Muscle of leg (tissue), 11 donors: ENCODE data around the gene MBLAC1. TPM values are rescaled to one million over a fixed set of nuclear protein-coding genes. Genes with fewer than 3 reads are reported as not detected.
"Not testable (repeated sequence)": the region's sequence is repeated elsewhere in the genome, so short reads cannot be mapped to it uniquely, and the experiment has no call there.

Source experiments
- DNase-seq: peaks from one replicate; pipeline ENCODE4 v3.0.0; 2013
- H3K27ac ChIP-seq: one replicate; pipeline ENCODE4 v1.5.1; 2013; ENCODE audit warnings: mild to moderate bottlenecking, low read length, control low read depth
- H3K27me3 ChIP-seq: one replicate; pipeline ENCODE4 v1.6.1; 2013; ENCODE audit warnings: low read length; ENCODE audit not compliant: control insufficient read depth, insufficient read depth
- H3K36me3 ChIP-seq: one replicate; pipeline ENCODE4 v1.6.1; 2013; ENCODE audit warnings: low read length; ENCODE audit not compliant: control insufficient read depth, insufficient read depth
- H3K4me1 ChIP-seq: one replicate; pipeline ENCODE4 v1.6.1; 2013; ENCODE audit warnings: low read length; ENCODE audit not compliant: control insufficient read depth, insufficient read depth
- H3K4me3 ChIP-seq: one replicate; pipeline ENCODE4 v1.5.1; 2013; ENCODE audit warnings: low read length, control low read depth
- H3K9me3 ChIP-seq: replicated peaks from 2 replicates; pipeline ENCODE4 v1.6.1; 2013; ENCODE audit warnings: low read depth, low read length; ENCODE audit not compliant: control insufficient read depth
- WGBS: methylation state at CpG from one replicate; pipeline ENCODE4 v1.1.5; 2013; ENCODE audit warnings: missing lambda C conversion rate; ENCODE audit not compliant: insufficient coverage; 5-methylcytosine and 5-hydroxymethylcytosine counted together
- polyA plus RNA-seq, 8 donors: library from polyadenylated mRNA; unstranded; fragments of 120-200 nt; gene quantifications; one replicate each; pipeline versions ENCODE4 v1.2.1 to v1.2.3, GENCODE V29; 2013; ENCODE audit warnings: inconsistent platforms in 1 of 8, low replicate concordance in 1 of 8; ENCODE audit not compliant: insufficient read length in 8 of 8, insufficient read depth in 1 of 8
- total RNA-seq: library from RNA; stranded (reverse); fragments of 120-200 nt; gene quantifications from one replicate; pipeline ENCODE4 v1.2.4, GENCODE V29; 2013

The MBLAC1 gene
- total and polyA plus RNA-seq, 9 donors = 1.2 to 2.3 (median 1.4) TPM

DNA sequence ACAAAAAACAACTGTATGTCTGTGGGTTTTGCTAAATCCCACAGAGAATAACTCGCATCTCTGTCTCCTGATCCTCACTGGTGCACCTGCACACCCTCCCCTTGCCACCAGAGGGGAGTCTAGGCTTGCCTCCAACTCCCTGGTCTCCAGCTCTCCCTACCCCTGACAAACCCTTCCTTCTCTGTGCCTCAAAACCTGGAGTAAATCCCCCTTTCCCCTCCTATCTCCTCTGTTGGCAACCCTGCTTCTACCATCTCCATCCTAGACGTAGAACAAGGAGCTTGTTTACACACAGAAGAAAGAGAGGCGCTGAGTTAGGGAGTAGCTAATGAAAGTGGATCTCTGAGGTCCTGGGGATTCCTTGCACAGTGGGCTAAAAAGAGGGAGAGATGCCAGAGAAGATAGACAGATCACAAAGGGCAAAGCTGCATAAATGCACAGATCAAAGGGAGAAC is 6.0 kb downstream of the MBLAC1 start:
- DNase-seq = peak; percentile 70
- Histone ChIP-seq H3K27ac (no peak overlapping the region), H3K4me1 (peaks cover 14% of the 10 kb centered on the region), H3K36me3 (no peaks in the 10 kb centered on the region), H3K9me3 (no peaks in the 10 kb centered on the region), H3K4me3 (no peak overlapping the region), H3K27me3 (peaks cover 2% of the 10 kb centered on the region)
- 10% methylated on average over 2 of the region's 3 CpGs for WGBS

DNA sequence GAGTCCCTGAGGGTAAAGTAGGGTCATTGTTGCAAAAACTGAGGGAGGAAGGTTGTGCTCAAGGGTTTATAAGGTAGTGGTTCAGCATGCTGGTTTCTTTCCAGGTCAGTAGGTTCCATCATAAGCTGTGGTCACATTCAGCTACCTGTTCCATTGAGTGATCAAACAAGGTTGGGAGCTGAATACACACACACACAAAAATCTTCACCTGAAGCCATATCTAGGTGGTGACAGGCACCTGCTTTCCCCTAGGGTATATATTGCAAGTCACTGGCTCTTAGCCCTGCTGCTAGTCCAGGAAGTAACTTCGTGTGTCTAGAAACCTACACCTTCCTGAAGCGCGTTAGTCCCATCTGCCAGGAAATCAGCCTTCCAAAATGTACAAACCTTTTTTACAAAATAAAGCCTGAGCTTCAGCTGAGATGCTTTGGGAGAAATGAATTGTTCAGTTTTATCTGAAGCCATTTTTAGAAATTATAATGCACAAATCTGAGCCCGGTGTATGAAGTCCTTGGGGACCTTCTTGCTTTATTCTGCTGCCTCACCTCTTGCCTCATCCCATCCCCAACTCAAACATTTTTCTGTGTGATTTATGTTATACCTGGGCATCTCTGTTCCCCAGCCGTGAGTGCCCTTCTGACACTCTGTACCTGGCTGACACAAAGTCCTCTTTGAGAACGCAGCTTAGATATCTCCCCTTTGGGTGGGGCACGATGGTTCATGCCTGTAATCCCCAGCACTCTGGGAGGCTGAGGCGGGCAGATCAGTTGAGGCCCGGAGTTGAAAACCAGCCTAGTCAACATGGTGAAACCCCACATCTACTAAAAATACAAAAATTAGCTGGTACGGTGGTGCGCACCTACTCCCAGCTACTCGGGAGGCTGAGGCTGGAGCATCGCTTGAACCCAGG is 11.3 kb downstream of the MBLAC1 start:
- Histone ChIP-seq H3K4me1 (no peaks in the 10 kb centered on the region), H3K27ac (no peak overlapping the region), H3K27me3 (peaks cover 2% of the 10 kb centered on the region), H3K9me3 (no peaks in the 10 kb centered on the region), H3K4me3 (no peak overlapping the region), H3K36me3 (no peaks in the 10 kb centered on the region)
- DNase-seq = no peak
- WGBS = 79% methylated on average over 3 of the region's 13 CpGs

DNA sequence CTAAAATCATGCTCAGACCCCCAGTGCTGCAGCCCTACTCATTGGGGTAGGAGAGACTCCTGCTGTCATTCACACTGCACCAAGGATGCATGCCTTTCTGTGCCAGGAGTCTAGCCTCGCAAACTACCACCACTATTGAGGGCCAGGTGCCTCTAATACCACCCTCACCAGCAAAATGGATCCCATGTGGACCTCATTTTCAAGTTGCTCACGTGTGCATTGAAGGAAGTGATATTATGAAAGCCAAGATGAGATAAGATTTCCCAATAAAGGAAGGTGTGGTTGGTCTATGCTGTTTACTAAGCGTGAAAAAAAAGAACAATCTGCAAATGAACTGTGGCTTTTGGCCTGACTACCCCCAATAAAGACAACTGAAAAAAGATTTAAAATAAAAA is 14.8 kb downstream of the MBLAC1 start:
- Histone ChIP-seq H3K27ac (no peak overlapping the region), H3K4me1 (no peaks in the 10 kb centered on the region), H3K36me3 (no peaks in the 10 kb centered on the region), H3K4me3 (no peak overlapping the region), H3K9me3 (no peaks in the 10 kb centered on the region), H3K27me3 (peaks cover 2% of the 10 kb centered on the region)
- DNase-seq = no peak
- no CpG with 5 or more reads among the region's 3 CpGs for WGBS

DNA sequence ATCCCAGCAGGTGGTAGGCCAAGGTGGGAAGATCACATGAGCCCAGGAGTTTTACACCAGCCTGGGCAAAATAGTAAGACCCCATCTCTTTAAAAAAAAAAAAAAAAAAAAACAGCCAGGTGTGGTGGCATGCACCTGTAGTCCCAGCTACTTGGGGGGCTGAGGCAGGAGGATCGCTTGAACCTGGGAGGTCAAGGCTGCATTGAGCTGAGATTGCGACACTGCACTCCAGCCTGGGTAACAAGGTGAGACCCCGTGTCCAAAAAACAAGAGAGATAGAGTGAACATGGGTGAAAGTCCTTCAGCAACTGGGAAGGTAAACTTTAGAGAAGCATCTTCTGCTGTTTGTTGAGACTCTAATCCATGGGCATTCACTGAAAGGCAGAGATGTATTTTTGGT is 15.7 kb downstream of the MBLAC1 start:
- 90% methylated on average over 3 of the region's 3 CpGs for WGBS
- H3K36me3 ChIP-seq = no peaks in the 10 kb centered on the region
- no peak overlapping the region for H3K4me3 ChIP-seq
- no peaks in the 10 kb centered on the region for H3K4me1 ChIP-seq
- peaks cover 2% of the 10 kb centered on the region for H3K27me3 ChIP-seq
- no peaks in the 10 kb centered on the region for H3K9me3 ChIP-seq
- H3K27ac ChIP-seq = no peak overlapping the region
- DNase-seq = no peak

DNA sequence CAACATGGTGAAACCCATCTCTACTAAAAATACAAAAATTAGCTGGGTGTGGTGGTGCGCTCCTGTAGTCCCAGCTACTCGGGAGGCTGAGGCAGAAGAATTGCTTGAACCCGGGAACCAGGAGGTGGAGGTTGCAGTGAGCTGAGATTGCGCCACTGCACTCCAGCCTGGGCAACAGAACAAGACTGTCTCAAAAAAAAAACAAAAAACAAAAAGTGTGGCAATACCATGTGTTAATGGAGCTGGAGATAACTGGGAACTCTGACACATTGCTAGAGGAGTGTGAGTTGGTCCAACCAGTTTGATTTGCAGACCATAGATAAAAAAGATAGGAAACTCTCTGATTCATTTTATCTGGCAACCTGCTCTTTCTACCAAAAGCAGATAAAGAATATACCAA is 19.6 kb downstream of the MBLAC1 start:
- H3K4me1 ChIP-seq = peaks cover 15% of the 10 kb centered on the region
- 100% methylated on average over 2 of the region's 4 CpGs for WGBS
- H3K27ac ChIP-seq, DNase-seq, H3K4me3 ChIP-seq, H3K9me3 ChIP-seq, H3K36me3 ChIP-seq, H3K27me3 ChIP-seq: not testable (repeated sequence)

DNA sequence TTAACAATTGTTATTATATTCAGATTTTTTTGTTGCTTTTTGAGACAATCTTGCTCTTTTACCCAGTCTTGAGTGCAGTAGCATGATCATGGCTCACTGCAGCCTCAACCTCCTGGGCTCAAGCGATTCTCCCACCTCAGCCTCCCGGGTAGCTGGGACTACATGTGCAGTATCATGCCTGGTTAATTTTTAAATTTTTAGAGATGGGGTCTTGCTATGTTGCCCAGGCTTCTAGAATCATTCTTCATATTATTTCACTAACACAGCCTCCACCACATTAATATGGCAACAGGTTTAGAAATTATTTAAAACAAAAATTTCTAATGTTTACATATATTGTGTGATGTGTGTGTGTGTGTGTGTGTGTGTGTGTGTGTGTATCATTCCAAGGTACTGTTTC is 20.5 kb downstream of the MBLAC1 start:
- no peak for DNase-seq
- no CpG with 5 or more reads among the region's 2 CpGs for WGBS
- Histone ChIP-seq H3K36me3 (no peaks in the 10 kb centered on the region), H3K4me3 (no peak overlapping the region), H3K27ac (no peak overlapping the region), H3K9me3 (no peaks in the 10 kb centered on the region), H3K4me1 (peaks cover 15% of the 10 kb centered on the region), H3K27me3 (no peaks in the 10 kb centered on the region)

DNA sequence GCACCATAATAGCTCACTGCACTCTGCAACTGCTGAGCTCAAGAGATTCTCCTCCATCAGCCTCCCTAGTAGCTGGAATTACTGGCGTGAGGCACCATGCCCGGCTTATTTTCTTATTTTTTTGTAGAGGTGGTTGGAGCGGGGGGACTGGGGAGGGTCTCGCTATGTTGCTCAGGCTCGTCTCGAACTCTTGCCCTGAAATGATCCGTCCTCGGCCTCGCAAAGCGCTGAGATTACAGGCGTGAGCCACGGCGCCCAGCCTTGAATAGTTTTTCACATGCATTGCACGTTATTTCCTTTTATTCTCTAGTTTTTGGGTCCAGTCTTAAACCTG is 21.4 kb downstream of the MBLAC1 start:
- 26% methylated on average over 11 of the region's 14 CpGs for WGBS
- peak overlapping the region; percentile 86 for H3K27ac ChIP-seq
- H3K4me3 ChIP-seq = peak overlapping the region; percentile 51
- no peaks in the 10 kb centered on the region for H3K27me3 ChIP-seq
- H3K36me3 ChIP-seq = peaks cover 5% of the 10 kb centered on the region
- no peaks in the 10 kb centered on the region for H3K9me3 ChIP-seq
- no peak for DNase-seq
- H3K4me1 ChIP-seq = peaks cover 15% of the 10 kb centered on the region

DNA sequence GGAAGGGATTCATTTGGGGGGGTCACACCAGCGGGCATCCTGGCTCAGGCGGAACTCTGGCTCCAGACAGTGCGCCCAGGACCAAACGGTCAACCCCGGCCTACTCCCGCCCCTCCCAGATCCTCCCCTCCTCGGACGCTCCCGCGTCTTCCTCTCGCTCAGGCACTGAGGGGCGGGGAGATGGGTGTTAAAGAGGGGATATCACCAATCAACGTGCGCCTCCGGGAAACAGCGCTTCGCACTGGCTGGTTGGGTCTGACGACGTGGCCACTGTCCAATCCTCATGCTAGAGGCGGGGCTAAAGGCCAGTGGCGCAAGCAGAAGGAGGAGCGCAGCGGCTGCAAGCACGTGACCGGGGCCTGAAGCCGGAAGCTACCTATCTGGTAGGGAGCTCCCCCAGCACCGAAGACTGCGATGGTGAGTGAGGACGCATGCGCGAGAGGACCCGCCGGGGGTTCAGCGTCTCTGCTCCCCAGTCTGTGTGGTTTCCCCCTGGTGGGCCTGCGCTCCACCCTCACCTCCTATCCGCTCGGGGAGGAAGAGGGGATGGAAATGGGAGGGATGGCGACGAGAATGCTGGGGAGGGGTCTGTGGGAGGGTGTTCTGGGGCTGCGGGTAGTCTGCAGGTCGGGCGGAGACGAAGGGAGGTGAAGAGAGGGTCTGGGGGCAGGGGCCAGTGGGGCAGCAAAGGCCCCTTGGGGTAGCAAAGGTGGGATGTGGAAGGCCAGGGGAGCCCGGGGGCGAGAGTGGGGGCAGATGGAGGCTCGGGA is 22.0 kb downstream of the MBLAC1 start, which contains the start of gene LAMTOR4:
Gene LAMTOR4, plus strand, starts transcription at position 360 of the 770 bp plus-strand sequence. Its CDS starts 55 bp downstream, at position 415.
- H3K9me3 ChIP-seq = no peaks in the 10 kb centered on the region
- peaks cover 11% of the 10 kb centered on the region for H3K36me3 ChIP-seq
- H3K27me3 ChIP-seq = no peaks in the 10 kb centered on the region
- peaks cover 15% of the 10 kb centered on the region for H3K4me1 ChIP-seq
- WGBS = 0% methylated on average over 29 of the region's 46 CpGs
- H3K27ac ChIP-seq = peak within 1 kb of the TSS; percentile 86
- DNase-seq = peak; percentile 100
- H3K4me3 ChIP-seq = peak within 1 kb of the TSS; percentile 98

DNA sequence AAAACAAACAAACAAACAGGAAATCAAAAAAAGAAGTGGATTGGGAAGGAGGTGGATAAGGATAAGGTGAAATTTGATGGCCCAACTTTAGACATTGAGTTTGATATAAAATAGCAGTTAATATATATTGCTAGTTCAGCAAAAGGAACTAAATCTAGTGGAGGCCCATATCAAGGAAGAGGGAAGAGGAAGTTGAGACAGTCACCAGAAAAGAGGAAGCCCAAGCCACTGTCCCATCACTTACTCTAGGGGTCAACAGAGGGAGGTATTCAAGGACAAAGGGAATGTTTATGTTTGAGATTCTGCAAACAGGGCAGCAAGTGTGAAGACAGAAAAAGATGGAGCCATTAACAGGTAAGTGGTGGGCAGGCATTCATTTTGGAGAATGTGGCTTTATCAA is 25.6 kb downstream of the MBLAC1 start:
- Histone ChIP-seq H3K36me3 (peaks cover 45% of the 10 kb centered on the region), H3K4me3 (no peak overlapping the region), H3K27ac (no peak overlapping the region), H3K27me3 (no peaks in the 10 kb centered on the region), H3K4me1 (peaks cover 20% of the 10 kb centered on the region), H3K9me3 (no peaks in the 10 kb centered on the region)
- no peak for DNase-seq

DNA sequence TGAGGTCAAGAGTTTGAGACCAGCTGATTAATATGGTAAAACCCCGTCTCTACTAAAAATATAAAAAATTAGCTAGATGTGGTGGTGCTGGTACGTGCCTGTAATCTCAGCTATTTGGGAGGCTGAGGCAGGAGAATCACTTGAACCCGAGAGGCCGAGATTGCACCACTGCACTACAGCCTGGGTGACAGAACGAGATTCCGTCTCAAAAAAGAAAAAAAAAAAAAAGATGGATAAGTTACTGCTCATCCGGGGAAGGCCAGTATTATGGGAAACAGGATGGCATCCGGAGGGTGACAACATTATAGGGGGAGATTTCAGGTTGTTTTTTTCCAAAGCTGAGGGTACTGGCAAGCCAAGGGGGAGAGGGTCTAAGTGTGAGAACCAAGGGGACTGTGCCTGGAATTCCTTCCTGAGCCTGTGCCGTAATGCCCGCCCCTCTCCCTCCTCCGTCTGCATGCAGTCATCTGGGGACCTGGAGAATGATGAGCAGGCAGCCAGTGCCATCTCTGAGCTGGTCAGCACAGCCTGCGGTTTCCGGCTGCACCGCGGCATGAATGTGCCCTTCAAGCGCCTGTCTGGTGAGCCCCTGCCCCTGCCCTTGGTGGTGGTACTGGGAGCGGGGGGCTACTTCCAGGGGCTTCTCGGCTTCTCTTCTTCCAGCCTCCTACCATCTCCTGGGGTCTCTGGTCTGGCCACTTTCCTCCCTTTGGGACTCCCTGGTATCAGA is 26.3 kb downstream of the MBLAC1 start:
- Histone ChIP-seq H3K27ac (no peak overlapping the region), H3K4me1 (peaks cover 23% of the 10 kb centered on the region), H3K36me3 (peaks cover 45% of the 10 kb centered on the region), H3K9me3 (no peaks in the 10 kb centered on the region), H3K4me3 (no peak overlapping the region), H3K27me3 (no peaks in the 10 kb centered on the region)
- 82% methylated on average over 10 of the region's 18 CpGs for WGBS
- no peak for DNase-seq
